GM12865 (cell line): ENCODE measurements around the gene SUPT6H.
A peak's percentile ranks its signal among the peaks of the same experiment; 100 is the strongest.
"Not testable (repeated sequence)": the region's sequence is repeated elsewhere in the genome, so short reads cannot be mapped to it uniquely, and the experiment has no call there.

ENCODE experiments used
- DNase-seq: peaks from one replicate; pipeline ENCODE4 v3.0.0; 2010; ENCODE audit warnings: low read depth
- H3K4me3 ChIP-seq: 2 replicates; pipeline ENCODE4 v1.5.1; 2011; ENCODE audit warnings: mild to moderate bottlenecking, low read depth, low read length, control low read depth
- CTCF ChIP-seq: IDR thresholded peaks from 2 replicates; pipeline ENCODE4 v1.5.1; 2011; ENCODE audit warnings: low read length, control low read depth, low read depth, inconsistent platforms; ENCODE audit not compliant: insufficient read depth; ENCODE audit errors: missing control alignments

Gene SUPT6H

DNA sequence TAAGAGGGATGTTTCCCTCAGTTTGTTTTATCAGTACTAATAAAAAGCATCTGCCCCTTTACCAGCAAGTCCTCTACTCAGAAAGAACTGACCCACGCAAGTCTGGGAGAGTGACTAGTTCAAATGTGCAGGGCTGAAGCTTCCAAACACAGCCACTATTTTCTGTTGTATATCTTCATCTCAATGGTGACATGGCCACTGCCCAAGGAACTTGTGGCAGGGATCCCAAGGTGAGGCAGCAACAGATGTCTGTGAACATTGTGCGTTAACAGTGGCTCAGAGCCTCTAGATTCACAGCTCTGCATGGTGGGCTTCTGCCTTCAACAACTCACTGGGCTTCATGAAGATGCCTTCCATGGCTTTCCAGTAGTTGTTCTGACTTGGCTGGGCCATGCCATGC lies 13.3 kb upstream of the SUPT6H start:
- no peak overlapping the region for H3K4me3 ChIP-seq
- TF ChIP-seq CTCF = no peak
- no peak for DNase-seq

- no peak overlapping the region for H3K4me3 ChIP-seq
- DNase-seq = no peak
- TF ChIP-seq CTCF = no peak
These were observed 6.8 kb upstream of the SUPT6H start for GRCh38 chr17:28655160-28655559.

GRCh38 chr17:28657756-28658155 lies 4.2 kb upstream of the SUPT6H start:
- H3K4me3 ChIP-seq = no peak overlapping the region
- DNase-seq = no peak
- TF ChIP-seq CTCF = no peak

DNA sequence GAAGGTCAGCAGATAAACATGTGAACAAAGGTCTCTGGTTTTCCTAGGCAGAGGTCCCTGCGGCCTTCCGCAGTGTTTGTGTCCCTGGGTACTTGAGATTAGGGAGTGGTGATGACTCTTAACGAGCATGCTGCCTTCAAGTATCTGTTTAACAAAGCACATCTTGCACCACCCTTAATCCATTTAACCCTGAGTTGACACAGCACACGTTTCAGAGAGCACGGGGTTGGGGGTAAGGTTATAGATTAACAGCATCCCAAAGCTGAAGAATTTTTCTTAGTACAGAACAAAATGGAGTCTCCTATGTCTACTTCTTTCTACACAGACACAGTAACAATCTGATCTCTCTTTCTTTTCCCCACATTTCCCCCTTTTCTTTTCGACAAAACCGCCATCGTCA lies 3.7 kb upstream of the SUPT6H start:
- DNase-seq, H3K4me3 ChIP-seq: not testable (repeated sequence)

DNA sequence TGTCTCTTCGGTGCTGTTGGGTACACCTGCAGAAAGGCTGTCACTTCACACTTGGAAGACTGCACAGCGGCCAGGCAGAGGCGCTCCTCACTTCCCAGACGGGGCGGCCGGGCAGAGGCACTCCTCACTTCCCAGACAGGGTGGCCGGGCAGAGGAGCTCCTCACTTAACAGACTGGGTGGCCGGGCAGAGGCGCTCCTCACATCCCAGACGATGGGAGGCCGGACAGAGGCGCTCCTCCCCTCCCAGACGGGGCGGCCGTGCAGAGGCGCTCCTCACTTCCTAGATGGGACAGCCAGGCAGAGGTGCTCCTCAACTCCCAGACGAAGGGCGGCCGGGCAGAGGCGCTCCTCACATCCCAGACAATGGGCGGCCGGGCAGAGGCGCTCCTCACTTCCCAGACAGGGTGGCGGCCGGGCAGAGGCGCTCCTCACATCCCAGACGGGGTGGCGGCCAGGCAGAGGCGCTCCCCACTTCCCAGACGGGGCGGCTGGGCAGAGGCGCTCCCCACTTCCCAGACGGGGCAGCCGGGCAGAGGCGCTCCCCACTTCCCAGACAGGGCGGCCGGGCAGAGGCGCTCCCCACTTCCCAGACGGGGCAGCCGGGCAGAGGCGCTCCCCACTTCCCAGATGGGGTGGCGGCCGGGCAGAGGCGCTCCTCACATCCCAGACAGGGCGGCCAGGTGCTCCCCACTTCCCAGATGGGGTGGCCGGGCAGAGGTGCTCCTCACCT lies 3.1 kb upstream of the SUPT6H start:
- H3K4me3 ChIP-seq, DNase-seq: not testable (repeated sequence)

GRCh38 chr17:28659497-28659881 lies 2.5 kb upstream of the SUPT6H start:
- not testable (repeated sequence) for DNase-seq, H3K4me3 ChIP-seq

DNA sequence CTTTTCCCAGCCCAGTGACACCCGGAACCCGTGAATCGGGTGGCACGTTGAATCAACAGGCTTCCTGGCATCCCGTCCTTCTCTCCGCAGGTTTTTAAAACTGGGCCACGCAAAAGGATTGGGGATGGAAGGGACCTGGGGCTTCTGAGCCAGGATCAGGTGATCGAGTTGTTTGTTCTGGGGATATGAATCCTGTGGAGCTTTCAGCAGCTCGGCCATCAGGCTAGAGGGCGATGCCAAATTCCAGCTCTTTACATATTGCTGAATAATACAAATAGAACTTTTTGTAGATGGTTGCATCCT lies 473 bp downstream of the SUPT6H start:
- H3K4me3 ChIP-seq = peak overlapping the region; percentile 84
- TF ChIP-seq CTCF = no peak
- DNase-seq = no peak

DNA sequence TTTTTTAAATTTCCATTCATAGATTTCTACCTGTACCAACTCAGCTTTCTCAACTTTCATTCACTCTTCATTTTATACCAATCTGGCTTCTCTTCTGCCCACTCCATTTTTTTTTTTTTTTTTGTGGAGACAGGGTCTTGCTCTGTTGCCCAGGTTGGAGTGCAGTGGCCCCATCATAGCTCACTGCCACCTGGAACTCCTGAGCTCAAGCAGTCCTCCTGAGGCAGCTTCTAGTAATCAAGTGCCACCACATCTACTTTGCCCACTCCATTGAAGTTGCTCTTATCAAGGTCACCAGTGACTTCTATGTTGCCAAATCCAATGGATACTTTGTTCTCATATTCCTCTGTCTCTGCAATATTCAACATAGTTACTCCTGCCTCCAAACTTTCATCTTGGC lies 1.7 kb downstream of the SUPT6H start:
- DNase-seq = no peak
- TF ChIP-seq CTCF = no peak
- H3K4me3 ChIP-seq = no peak overlapping the region; the same call in 1 of the 2 replicates

- TF ChIP-seq CTCF = no peak
- H3K4me3 ChIP-seq = no peak overlapping the region
- no peak for DNase-seq
These were observed 4.0 kb downstream of the SUPT6H start for GRCh38 chr17:28665994-28666393.
